Spleen (tissue), 7 donors: ENCODE measurements around the gene MED13L.

ENCODE experiments used
- CTCF ChIP-seq, 11 experiments: fragments of 200-600 bp in 7 of 11; fragments of 450-650 bp in 4 of 11; sonication (generic) in 4 of 11; IDR thresholded peaks in 8 of 11; conservative IDR thresholded peaks in 3 of 11; 1 replicate in 7 of 11; 2 replicates in 4 of 11; pipeline versions ENCODE4 v1.4.0 to v1.8.0; 2016 to 2021; ENCODE audit warnings: antibody characterized with exemption in 11 of 11, inconsistent platforms in 4 of 11, mild to moderate bottlenecking in 1 of 11
- POLR2A ChIP-seq, 3 donors: fragments of 450-650 bp; IDR thresholded peaks; one replicate each; pipeline ENCODE4 v1.5.1; 2017; ENCODE audit warnings: antibody characterized with exemption in 3 of 3, mild to moderate bottlenecking in 1 of 3
- donor health status: DM: no; HTN: no; CAD: no; lungs with moderate emphysema.
- donor health status: DM: no; HTN: no; CAD: no.
- donor health status: DM: no; HTN: no; CAD: no.

DNA sequence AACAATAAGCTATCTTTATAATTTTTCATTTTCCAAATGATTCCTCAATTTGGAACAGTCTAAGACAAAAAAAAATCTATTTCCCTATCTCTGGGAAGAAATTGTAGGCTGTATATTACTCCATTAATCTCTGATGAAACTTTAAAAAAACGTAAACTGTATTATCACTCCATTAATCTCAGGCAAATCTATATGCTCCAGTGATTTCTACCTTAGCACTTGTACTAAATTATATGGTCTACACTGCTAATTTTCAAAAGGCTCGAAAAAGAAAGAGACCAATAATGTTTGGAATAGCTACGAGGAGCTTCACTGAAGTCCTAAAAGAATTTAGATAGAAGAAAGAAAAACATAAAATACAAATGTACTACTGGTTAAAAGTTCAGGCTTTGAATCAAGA is 19.7 kb downstream of the MED13L start:
- TF ChIP-seq POLR2A (IDR thresholded peaks at IDR 0.05) (no peak), CTCF (IDR thresholded peaks at IDR 0.05 in 8 of 11, conservative IDR thresholded peaks at IDR 0.05 in 3 of 11) (no peak)
